GM13977 (cell line): ENCODE measurements around the gene PHF21A.

Experiments
- DNase-seq: peaks from one replicate; pipeline ENCODE4 v3.0.0; 2012; ENCODE audit warnings: low spot score
- in situ Hi-C: fragments of 300-500 bp; cut with MboI; formaldehyde crosslinking; loops from one replicate; pipeline ENCODE4 v1.12.0; 2022; ENCODE audit warnings: low sequenced_read_pairs, low pct_unique_long_range_greater_than_20kb, mixed read lengths, inconsistent platforms; ENCODE audit not compliant: unreplicated experiment
- TF ChIP-seq, protein P1 (sequence below): IDR thresholded peaks from 2 replicates; pipeline ENCODE4 v1.5.1; 2012; ENCODE audit warnings: mild to moderate bottlenecking, control low read depth; ENCODE audit not compliant: insufficient read depth; ENCODE audit errors: extremely low read depth, missing control alignments

PHF21A gene

DNA sequence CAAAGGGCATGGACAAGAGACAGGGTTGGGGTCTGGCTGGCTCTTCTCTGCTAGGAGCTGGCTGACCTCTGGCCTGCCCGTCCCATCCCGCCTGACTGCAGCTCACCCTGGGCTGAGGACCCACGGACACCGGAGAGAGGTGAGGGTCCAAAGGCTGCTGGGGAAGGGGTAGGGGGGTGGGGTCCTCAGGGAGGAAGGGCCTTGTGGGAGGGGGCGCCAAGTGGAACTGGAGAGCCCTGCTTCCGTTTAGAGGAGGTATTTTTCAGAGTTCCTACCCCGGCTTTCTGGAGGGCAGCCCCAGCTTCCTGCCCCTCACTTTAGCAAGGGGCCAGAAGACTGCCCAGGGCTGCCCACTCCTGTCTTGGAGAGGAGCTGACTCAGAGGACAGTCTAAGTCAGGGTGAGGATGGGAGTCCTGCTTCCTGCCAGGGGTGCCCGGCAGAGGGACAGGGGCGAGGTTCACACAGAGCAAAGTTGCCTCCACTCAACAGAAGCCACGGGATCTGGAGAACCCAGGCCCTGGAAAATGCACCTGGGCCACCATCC lies 191.7 kb downstream of the PHF21A start:
- DNase-seq: no peak
- in situ Hi-C loops: no loop called here
- TF ChIP-seq, protein P1, sequence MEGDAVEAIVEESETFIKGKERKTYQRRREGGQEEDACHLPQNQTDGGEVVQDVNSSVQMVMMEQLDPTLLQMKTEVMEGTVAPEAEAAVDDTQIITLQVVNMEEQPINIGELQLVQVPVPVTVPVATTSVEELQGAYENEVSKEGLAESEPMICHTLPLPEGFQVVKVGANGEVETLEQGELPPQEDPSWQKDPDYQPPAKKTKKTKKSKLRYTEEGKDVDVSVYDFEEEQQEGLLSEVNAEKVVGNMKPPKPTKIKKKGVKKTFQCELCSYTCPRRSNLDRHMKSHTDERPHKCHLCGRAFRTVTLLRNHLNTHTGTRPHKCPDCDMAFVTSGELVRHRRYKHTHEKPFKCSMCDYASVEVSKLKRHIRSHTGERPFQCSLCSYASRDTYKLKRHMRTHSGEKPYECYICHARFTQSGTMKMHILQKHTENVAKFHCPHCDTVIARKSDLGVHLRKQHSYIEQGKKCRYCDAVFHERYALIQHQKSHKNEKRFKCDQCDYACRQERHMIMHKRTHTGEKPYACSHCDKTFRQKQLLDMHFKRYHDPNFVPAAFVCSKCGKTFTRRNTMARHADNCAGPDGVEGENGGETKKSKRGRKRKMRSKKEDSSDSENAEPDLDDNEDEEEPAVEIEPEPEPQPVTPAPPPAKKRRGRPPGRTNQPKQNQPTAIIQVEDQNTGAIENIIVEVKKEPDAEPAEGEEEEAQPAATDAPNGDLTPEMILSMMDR: no peak

DNA sequence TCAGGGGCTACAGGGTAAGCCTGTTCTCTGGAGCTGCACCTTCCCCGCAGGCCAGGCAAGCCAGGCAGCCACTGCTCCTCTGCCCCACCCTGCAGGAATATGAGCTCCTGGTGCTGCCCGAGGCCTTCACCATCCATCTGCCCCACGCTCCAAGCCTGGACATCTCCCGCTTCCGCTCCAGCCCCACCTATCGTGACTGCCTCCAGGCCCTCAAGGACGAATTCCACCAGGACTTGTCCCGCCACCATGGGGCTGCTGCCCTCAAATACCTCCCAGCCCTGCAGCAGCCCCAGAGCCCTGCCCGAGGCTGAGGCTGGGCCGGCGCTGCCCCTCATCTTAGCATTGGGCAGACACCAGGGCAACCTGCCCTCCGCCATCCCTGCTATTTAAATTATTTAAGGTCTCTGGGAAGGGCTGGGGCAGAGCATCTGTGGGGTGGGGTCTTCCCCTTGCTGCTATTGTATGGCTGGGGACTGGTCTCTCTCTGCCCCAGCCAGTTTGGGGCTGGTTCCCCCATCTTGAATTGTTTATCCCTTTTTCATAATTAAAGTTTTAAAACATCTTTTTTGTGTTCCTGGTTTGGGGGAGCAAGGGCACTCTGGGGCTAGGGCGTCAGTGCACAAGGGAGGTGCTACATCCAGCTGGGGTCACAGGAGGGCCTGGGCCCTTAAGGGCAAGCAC lies 192.6 kb downstream of the PHF21A start:
- peak; percentile 12 for DNase-seq
- in situ Hi-C loops: no loop called here
- TF ChIP-seq, protein P1: no peak

DNA sequence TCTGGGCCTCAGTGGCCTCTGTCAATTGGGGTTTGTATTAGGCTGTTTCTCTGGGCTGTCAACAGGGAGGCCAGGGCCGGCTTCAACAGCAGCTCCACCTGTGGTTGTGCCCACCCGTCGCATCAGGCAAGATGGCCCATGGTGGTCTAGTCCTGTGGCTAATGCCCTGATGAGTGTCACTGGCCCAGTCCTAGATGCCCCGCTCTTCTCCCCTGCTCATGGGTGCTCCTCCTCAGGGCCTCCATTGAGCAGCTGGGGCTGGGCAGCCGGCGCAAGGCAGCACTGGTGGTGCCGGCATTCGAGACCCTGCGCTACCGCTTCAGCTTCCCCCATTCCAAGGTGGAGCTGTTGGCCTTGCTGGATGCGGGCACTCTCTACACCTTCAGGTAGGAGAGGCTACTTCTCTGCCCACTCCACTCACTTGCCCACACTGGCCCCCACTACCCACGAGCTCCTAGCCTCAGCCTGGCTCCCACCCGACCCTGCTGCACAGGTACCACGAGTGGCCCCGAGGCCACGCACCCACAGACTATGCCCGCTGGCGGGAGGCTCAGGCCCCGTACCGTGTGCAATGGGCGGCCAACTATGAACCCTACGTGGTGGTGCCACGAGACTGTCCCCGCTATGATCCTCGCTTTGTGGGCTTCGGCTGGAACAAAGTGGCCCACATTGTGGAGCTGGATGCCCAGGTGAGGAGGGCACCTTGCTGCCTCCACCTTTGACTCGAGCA lies 193.4 kb downstream of the PHF21A start:
- in situ Hi-C loops: no loop called here
- TF ChIP-seq, protein P1: no peak
- DNase-seq: peak; percentile 24

DNA sequence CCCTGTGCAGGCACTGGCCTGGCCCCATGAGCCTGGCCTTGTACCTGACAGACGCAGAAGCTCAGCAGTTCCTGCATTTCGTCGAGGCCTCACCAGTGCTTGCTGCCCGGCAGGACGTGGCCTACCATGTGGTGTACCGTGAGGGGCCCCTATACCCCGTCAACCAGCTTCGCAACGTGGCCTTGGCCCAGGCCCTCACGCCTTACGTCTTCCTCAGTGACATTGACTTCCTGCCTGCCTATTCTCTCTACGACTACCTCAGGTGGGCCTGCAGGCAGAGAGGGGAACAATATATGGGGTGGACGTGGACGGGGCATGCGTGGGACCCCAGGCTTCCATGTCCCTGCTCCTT lies 193.9 kb downstream of the PHF21A start:
- in situ Hi-C loops: no loop called here
- TF ChIP-seq, protein P1: no peak
- DNase-seq: peak; percentile 21

DNA sequence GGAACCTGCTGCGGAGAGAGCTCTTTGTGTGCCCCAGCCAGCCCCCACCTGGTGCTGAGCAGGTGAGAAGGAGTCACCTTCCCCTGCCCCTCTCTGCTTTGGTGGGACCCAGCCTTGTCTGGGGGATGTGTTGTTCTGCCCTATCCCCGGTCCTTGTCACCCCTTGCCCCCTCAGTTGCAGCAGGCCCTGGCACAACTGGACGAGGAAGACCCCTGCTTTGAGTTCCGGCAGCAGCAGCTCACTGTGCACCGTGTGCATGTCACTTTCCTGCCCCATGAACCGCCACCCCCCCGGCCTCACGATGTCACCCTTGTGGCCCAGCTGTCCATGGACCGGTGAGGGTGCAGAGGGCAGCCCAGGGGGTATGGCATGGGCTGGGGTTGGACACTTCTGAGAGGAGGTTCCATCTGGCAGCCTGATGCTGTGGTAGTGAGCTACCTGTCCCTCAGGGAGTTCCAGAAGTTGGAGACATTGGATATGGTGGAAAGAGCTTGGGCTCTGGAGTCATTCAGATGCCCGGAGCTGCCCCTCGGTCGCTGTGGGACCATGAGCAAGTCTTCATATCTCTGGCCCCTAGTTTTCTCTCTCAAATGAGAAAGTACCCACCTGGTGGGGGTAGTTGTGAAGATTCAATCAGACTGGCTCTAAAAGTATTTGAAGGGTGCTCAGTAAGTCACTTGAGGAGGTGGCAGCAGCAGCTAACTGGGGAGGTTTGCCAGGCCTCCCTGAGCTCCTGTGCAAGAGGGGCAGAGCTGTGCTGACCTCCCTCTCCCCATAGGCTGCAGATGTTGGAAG lies 194.5 kb downstream of the PHF21A start:
- in situ Hi-C loops: no loop called here
- TF ChIP-seq, protein P1: no peak
- peak; percentile 17 for DNase-seq

DNA sequence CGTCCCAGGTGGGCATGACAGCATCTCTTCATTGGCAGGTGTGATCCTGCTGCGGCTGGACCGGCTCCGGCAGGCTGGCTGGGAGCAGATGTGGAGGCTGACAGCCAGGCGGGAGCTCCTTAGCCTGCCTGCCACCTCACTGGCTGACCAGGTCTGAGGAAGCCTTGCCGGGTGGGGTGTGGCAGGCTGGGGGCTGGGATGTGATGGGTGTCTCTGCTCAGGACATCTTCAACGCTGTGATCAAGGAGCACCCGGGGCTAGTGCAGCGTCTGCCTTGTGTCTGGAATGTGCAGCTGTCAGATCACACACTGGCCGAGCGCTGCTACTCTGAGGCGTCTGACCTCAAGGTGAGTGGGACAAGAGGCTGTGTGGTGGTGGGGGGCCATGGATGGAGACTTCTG lies 195.3 kb downstream of the PHF21A start:
- DNase-seq: peak; percentile 15
- in situ Hi-C loops: no loop called here
- TF ChIP-seq, protein P1: no peak
